ENCODE measurements around the gene PTGR3.

Gene PTGR3

DNA sequence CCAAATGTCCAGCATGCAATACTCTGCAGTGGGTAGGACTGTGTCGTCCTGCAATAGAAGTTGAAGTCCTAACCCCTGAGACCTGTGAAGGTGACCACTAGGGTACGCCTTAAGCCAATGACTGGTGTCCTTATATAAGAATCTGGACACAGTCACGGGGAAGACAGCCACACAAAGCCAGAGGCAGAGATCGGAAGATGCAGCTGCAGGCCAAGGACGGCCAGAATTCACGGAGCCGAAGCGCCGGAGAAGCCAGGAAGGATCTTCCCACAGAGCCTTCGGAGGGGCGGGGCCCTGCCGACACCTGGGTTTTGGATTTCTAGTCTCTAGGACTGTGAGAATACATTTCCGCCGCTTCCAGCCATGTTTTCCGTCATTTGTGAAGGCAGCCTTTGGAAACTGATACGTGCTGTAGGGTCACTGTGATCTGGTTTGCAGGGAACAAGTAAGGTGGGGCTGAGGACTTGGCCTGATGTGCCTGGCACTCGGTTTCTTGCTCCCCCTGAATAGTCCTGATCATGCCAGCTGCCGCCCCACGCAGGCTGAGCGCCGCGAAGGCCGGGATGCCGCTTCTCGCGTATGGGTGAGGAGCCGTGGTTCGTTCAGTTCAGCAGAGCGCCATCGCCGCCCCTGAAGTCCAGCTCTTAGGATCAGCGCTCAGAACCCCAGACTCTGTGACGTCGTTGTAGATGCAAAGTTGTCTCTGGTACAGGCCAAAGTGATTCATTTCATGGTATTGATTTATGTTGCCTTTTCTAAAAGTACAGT lies 38.7 kb downstream of the PTGR3 start:
- H3K9me3 ChIP-seq (ENCODE audit: control insufficient read depth, insufficient read depth, low read depth, low read length): no peaks in the 10 kb centered on the region
- no peak overlapping the region for H3K27ac ChIP-seq (ENCODE audit: extremely low read depth, low read depth, low read length)
- H3K36me3 ChIP-seq (ENCODE audit: control insufficient read depth in 2 of 2, insufficient read depth in 1 of 2, low read length in 2 of 2): no peaks in the 10 kb centered on the region
- no peak overlapping the region for H3K4me3 ChIP-seq (ENCODE audit: low read depth, low read length)
- no peak for TF ChIP-seq ZNF792 (tag by site-specific recombination; IDR thresholded peaks at IDR 0.05)
- TF ChIP-seq ZNF843 (tag by site-specific recombination; IDR thresholded peaks at IDR 0.05): no peak
- no peak for TF ChIP-seq ELK4 (IDR thresholded peaks at IDR 0.05; ENCODE audit: borderline replicate concordance, low read depth, low read length)
- no peak for TF ChIP-seq ZNF629 (tag by site-specific recombination; IDR thresholded peaks at IDR 0.05)
- TF ChIP-seq, protein P1, sequence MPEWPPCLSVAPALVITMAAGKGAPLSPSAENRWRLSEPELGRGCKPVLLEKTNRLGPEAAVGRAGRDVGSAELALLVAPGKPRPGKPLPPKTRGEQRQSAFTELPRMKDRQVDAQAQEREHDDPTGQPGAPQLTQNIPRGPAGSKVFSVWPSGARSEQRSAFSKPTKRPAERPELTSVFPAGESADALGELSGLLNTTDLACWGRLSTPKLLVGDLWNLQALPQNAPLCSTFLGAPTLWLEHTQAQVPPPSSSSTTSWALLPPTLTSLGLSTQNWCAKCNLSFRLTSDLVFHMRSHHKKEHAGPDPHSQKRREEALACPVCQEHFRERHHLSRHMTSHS (tag by site-specific recombination; IDR thresholded peaks at IDR 0.05): no peak
- TF ChIP-seq ZNF404 (tag by site-specific recombination; IDR thresholded peaks at IDR 0.05): no peak
- TF ChIP-seq, protein P2, sequence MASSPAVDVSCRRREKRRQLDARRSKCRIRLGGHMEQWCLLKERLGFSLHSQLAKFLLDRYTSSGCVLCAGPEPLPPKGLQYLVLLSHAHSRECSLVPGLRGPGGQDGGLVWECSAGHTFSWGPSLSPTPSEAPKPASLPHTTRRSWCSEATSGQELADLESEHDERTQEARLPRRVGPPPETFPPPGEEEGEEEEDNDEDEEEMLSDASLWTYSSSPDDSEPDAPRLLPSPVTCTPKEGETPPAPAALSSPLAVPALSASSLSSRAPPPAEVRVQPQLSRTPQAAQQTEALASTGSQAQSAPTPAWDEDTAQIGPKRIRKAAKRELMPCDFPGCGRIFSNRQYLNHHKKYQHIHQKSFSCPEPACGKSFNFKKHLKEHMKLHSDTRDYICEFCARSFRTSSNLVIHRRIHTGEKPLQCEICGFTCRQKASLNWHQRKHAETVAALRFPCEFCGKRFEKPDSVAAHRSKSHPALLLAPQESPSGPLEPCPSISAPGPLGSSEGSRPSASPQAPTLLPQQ (tag by site-specific recombination; IDR thresholded peaks at IDR 0.05): no peak
- TF ChIP-seq ZFP69B (tag by site-specific recombination; IDR thresholded peaks at IDR 0.05): no peak
- no peak for TF ChIP-seq ZNF37A (tag by site-specific recombination; IDR thresholded peaks at IDR 0.05)
- no peak for TF ChIP-seq ZNF501 (tag by site-specific recombination; IDR thresholded peaks at IDR 0.05)
- no peak for TF ChIP-seq ZNF354C (tag by site-specific recombination; IDR thresholded peaks at IDR 0.05; ENCODE audit: borderline replicate concordance, low read depth)
- no peak for TF ChIP-seq ZNF266 (tag by site-specific recombination; IDR thresholded peaks at IDR 0.05; ENCODE audit: low read depth)
- TF ChIP-seq, protein P3, sequence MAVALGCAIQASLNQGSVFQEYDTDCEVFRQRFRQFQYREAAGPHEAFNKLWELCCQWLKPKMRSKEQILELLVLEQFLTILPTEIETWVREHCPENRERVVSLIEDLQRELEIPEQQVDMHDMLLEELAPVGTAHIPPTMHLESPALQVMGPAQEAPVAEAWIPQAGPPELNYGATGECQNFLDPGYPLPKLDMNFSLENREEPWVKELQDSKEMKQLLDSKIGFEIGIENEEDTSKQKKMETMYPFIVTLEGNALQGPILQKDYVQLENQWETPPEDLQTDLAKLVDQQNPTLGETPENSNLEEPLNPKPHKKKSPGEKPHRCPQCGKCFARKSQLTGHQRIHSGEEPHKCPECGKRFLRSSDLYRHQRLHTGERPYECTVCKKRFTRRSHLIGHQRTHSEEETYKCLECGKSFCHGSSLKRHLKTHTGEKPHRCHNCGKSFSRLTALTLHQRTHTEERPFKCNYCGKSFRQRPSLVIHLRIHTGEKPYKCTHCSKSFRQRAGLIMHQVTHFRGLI (tag by site-specific recombination; IDR thresholded peaks at IDR 0.05): no peak
- no peak for TF ChIP-seq ZNF426 (tag by site-specific recombination; IDR thresholded peaks at IDR 0.05)
- TF ChIP-seq, protein P4, sequence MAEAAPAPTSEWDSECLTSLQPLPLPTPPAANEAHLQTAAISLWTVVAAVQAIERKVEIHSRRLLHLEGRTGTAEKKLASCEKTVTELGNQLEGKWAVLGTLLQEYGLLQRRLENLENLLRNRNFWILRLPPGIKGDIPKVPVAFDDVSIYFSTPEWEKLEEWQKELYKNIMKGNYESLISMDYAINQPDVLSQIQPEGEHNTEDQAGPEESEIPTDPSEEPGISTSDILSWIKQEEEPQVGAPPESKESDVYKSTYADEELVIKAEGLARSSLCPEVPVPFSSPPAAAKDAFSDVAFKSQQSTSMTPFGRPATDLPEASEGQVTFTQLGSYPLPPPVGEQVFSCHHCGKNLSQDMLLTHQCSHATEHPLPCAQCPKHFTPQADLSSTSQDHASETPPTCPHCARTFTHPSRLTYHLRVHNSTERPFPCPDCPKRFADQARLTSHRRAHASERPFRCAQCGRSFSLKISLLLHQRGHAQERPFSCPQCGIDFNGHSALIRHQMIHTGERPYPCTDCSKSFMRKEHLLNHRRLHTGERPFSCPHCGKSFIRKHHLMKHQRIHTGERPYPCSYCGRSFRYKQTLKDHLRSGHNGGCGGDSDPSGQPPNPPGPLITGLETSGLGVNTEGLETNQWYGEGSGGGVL (tag by site-specific recombination; IDR thresholded peaks at IDR 0.05): no peak
- TF ChIP-seq ZSCAN30 (tag by site-specific recombination; IDR thresholded peaks at IDR 0.05): no peak
- ChIA-PET CTCF (interaction anchor here (0.6 to 0.7 kb wide), 3 partner anchors 129 to 1510 kb away, joined by 3 to 5 read pairs (median 3); no protein-coding TSS in a partner anchor), POLR2A (no interaction called here)
- no peaks in the 10 kb centered on the region for H3K4me1 ChIP-seq (ENCODE audit: control insufficient read depth, insufficient read depth, low read length)

DNA sequence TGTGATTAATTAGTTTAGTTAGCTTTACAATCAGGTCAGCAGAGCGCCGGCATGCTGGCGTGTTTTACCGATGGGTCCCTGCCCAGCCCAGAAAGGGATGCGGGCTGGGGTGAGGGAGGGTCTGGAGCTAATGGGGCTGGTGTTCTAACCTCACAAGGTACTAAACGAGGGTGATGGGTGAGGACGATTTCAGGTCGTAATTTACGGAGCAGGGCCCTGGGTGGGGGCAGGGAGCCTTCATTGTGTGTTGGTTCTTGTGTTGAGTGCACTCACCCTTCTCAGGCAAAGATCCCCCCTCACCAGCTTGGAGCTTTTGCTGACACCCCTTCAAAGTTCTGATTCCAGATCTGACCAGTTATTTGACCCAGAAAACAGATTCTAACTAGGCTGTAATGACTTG lies 39.5 kb downstream of the PTGR3 start:
- H3K9me3 ChIP-seq (ENCODE audit: control insufficient read depth, insufficient read depth, low read depth, low read length): no peaks in the 10 kb centered on the region
- ChIA-PET CTCF (no interaction called here), POLR2A (no interaction called here)
- no peak overlapping the region for H3K4me3 ChIP-seq (ENCODE audit: low read depth, low read length)
- no peaks in the 10 kb centered on the region for H3K4me1 ChIP-seq (ENCODE audit: control insufficient read depth, insufficient read depth, low read length)
- H3K36me3 ChIP-seq (ENCODE audit: control insufficient read depth in 2 of 2, insufficient read depth in 1 of 2, low read length in 2 of 2): no peaks in the 10 kb centered on the region
- no peak overlapping the region for H3K27ac ChIP-seq (ENCODE audit: extremely low read depth, low read depth, low read length)
- TF ChIP-seq ZNF555 (tag by site-specific recombination; conservative IDR thresholded peaks at IDR 0.05) (no peak), ZNF341 (tag by site-specific recombination; IDR thresholded peaks at IDR 0.05; ENCODE audit: low read depth) (no peak), ZNF140 (tag by site-specific recombination; IDR thresholded peaks at IDR 0.05) (no peak), ZSCAN23 (tag by site-specific recombination; IDR thresholded peaks at IDR 0.05) (no peak), ZNF184 (tag by site-specific recombination; IDR thresholded peaks at IDR 0.05) (no peak), ZNF514 (tag by site-specific recombination; IDR thresholded peaks at IDR 0.05) (no peak), ZNF148 (tag by site-specific recombination; IDR thresholded peaks at IDR 0.05; ENCODE audit: borderline replicate concordance) (no peak), TCF7L2 (IDR thresholded peaks at IDR 0.05; ENCODE audit: borderline replicate concordance, low read depth, low read length) (no peak)
- TF ChIP-seq, protein P5, sequence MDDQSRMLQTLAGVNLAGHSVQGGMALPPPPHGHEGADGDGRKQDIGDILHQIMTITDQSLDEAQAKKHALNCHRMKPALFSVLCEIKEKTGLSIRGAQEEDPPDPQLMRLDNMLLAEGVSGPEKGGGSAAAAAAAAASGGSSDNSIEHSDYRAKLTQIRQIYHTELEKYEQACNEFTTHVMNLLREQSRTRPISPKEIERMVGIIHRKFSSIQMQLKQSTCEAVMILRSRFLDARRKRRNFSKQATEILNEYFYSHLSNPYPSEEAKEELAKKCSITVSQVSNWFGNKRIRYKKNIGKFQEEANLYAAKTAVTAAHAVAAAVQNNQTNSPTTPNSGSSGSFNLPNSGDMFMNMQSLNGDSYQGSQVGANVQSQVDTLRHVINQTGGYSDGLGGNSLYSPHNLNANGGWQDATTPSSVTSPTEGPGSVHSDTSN (CRISPR knock-in tag; IDR thresholded peaks at IDR 0.05): no peak
